GM18511 (cell line): ENCODE data around the gene CYP2J2.
A peak's percentile ranks its signal among the peaks of the same experiment; 100 is the strongest.
"Not testable (repeated sequence)": the region's sequence is repeated elsewhere in the genome, so short reads cannot be mapped to it uniquely, and the experiment has no call there.

Experiments used
- ATAC-seq: cut with Tn5 transposase; IDR thresholded peaks from one replicate; pipeline ENCODE4 v1.9.1; 2021; ENCODE audit warnings: mild to moderate bottlenecking, moderate library complexity; ENCODE audit not compliant: unreplicated experiment

Gene CYP2J2

GRCh38 chr1:59926381-59927123, at the start of gene CYP2J2:
Gene CYP2J2, minus strand, starts transcription at chr1:59926773. Its CDS starts 27 bp downstream, at chr1:59926746.
- ATAC-seq, result peak; percentile 75

GRCh38 chr1:59973719-59974118, 47.1 kb upstream of the CYP2J2 start:
- no peak for ATAC-seq

- ATAC-seq, result no peak
Measured at GRCh38 chr1:59972216-59972927, 45.8 kb upstream of the CYP2J2 start.

GRCh38 chr1:59971464-59971911, 44.9 kb upstream of the CYP2J2 start:
- ATAC-seq, result peak; percentile 90

GRCh38 chr1:59969542-59970175, 43.1 kb upstream of the CYP2J2 start:
- not testable (repeated sequence) for ATAC-seq

GRCh38 chr1:59968746-59969145, 42.2 kb upstream of the CYP2J2 start:
- ATAC-seq, result not testable (repeated sequence)

GRCh38 chr1:59967780-59968179, 41.2 kb upstream of the CYP2J2 start:
- ATAC-seq, result no peak

GRCh38 chr1:59967141-59967697, 40.6 kb upstream of the CYP2J2 start:
- no peak for ATAC-seq

GRCh38 chr1:59952065-59952464, 25.5 kb upstream of the CYP2J2 start:
- ATAC-seq, result no peak

- no peak for ATAC-seq
Measured at GRCh38 chr1:59949648-59950047, 23.1 kb upstream of the CYP2J2 start.

- no peak for ATAC-seq
Measured at GRCh38 chr1:59948990-59949389, 22.4 kb upstream of the CYP2J2 start.

GRCh38 chr1:59947047-59947938, 20.7 kb upstream of the CYP2J2 start:
- ATAC-seq, result peak; percentile 98

GRCh38 chr1:59945790-59946189, 19.2 kb upstream of the CYP2J2 start:
- no peak for ATAC-seq

- ATAC-seq, result no peak
Measured at GRCh38 chr1:59939393-59939792, 12.8 kb upstream of the CYP2J2 start.

- no peak for ATAC-seq
Measured at GRCh38 chr1:59937636-59938210, 11.2 kb upstream of the CYP2J2 start.

GRCh38 chr1:59936358-59936821, 9.8 kb upstream of the CYP2J2 start:
- no peak for ATAC-seq

- no peak for ATAC-seq
Measured at GRCh38 chr1:59928996-59929395, 2.4 kb upstream of the CYP2J2 start.

- peak; percentile 3 for ATAC-seq
Measured at GRCh38 chr1:59927213-59927612, 640 bp upstream of the CYP2J2 start.

- ATAC-seq, result no peak
Measured at GRCh38 chr1:59924653-59925052, 1.9 kb downstream of the CYP2J2 start.
